ENCODE results near the gene GSX1.

Gene GSX1

DNA sequence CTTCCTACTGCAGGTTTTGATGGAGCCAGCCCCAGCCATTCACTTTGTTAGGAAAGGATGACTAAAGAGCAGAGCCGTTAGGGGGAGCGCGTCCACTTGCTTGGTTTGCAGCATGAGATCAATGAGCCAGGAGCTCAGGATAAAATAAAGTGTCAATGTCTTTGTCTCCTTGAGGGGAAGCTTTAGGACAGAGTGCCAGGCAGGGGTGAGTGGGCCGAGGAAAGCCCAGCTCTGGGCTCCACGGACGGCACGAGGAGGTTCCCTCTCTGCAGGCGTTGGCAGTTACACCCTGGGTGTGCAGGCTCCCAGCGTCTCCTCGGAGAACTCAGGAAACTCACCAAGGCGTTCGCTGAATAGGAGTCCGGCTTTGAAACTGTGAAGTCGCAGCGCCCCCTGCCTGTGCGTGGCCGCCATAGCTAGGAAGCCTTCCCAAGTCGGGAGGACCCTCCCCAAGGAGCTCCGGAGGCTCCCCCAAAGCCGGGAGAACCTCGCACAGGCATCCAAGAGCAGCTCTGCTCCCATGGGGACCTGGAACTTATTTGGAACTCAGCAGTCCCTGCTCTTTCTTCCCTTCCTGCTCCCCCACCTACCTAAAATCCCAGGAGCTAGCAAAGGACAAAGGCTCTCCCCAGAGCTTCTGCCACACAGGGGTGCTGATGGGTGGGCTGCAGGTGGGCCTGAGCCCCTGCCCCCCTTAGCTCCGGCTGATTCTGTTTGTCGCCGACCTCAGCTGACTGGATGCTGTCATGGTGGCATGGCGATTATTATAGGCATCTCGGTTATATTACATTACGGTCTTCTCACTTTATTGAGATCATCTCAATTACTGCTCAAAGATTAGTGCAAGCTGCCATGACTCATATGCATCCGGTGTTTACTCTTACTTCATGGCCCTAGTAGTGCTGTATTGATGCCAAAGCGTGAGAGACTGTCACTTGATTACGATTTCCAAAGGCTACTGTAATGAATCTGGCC lies 34.4 kb downstream of the GSX1 start:
- peak; percentile 64 for DNase-seq (ENCODE audit: extremely low spot score, insufficient read length, low read depth)
- peak; percentile 39 for FAIRE-seq

DNA sequence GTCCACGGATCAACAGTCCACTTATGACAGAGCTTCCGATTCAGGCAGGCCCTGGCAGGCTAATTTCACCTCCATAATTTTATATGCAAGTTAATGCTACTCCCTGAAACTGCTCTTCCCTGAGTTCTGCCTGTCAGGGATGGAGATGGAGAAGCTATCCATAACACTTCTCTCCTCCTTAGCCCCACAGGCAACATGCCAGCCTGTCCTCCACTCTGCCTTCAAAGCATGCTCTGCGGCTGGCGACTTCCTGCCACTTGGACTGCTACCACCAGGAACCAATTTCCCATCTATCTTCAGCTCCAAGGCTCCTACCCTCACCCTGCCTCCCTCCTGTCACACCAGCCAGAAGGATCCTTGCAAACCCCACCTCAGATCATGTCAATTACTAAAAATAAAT lies 35.4 kb downstream of the GSX1 start:
- FAIRE-seq, result no peak
- DNase-seq (ENCODE audit: extremely low spot score, insufficient read length, low read depth), result no peak

DNA sequence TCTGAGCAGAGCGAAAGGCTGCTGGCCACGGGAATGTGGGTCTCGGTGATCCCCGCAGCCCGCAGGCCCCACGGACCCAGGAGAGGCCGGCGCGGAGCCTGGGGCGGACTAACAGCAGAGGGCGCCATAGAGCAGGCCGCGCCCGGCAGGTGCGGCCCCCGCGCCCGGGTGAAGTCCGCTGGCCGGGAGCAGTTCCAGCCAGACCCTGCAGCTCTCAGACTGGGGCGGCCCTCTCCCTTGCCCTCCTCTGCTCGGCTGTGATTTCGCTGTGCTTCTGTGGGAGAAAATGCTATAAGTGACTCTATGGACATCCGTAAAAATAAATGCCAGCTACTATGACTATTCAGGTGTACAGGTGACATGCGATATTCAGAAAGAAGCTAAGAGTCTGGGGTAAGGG lies 37.7 kb downstream of the GSX1 start:
- DNase-seq (ENCODE audit: extremely low spot score, insufficient read length, low read depth) (peak; percentile 50), FAIRE-seq (peak; percentile 63)

DNA sequence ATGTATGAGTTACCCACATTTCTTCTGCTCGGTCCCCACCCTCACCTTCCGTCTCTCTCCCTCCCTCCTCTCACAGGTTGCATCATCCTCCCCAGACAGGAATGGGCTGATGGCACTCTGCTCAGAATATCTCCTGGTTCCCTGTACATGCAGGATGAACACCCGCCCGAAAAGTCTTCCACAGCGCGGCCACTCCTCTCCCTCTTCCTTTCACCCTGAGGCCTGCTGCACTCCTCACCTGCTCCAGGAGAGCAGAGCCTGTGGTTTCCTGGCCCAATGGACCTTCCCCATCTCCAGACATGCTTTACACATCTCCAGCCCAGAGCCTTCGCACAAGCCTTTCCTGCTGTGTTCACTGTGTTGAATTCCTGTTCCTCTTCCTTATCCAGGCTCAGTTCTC lies 40.9 kb downstream of the GSX1 start:
- DNase-seq (ENCODE audit: extremely low spot score, insufficient read length, low read depth) (no peak), FAIRE-seq (no peak)

DNA sequence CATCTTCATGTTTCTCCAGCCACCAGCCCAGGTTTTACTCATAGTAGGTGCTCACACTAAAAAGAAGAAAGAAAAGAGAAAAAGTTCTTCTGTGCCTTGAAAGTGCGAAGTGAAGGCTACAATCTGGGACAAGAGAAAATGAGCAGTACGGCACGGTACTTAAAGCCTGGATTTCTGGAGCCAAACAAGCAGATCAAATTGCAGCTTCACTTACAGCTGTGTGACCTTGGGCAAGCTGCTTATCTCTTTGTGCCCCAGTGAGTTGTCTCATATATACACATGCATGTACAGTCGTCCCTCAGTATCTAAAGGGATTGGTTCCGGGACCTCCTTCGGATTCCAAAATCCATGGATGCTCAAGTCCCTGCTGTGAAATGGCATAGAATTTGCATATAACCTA lies 41.8 kb downstream of the GSX1 start:
- no peak for FAIRE-seq
- DNase-seq (ENCODE audit: extremely low spot score, insufficient read length, low read depth), result no peak

DNA sequence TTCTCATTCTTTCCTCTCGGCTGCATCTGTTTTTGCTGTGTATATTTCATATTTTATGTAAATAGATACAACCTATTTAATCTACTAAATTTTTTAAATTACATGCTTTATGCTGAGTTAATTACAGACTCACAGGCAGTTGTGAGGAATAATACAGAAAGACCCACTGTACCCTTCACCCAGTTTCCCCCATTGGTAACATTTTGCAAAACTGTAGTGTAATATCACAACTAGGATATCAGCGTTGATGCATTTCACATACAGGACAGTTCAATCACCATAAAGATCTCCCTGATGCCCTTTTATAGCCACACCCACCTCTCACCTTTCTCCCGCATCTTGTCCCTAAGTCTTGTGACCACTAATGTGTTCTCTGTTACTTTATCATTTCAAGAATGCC lies 43.5 kb downstream of the GSX1 start:
- DNase-seq (ENCODE audit: extremely low spot score, insufficient read length, low read depth) (no peak), FAIRE-seq (no peak)

DNA sequence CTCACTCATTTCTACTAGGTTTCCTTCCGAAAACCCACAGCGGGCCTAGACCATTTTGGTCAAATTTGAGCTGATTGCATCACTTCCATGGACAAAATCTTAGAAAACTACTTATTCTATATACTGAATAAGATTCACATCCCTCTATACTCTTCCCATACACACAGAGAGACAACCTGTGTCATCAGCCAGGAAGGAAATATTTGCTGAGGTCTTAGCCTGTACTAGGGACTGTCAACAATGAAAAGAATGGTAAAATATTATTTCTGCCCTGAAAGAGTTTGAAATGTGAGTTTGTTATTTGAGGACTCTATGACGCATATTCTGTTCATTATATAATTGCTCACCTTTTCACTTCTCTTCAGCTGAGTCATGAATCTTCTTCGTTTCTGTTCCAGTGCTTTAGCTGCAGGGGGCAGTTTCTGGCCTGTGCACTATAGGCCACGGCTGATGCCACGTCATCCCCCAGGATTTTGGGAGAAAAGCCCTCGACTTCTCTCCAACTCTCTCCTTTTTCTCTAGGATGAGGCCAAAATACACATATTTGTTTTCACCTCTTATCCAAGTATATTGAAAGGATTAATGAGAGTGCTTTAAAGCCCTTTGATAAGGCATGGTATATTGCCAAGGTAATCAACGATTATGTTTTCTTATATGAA lies 47.7 kb downstream of the GSX1 start:
- FAIRE-seq (no peak), DNase-seq (ENCODE audit: extremely low spot score, insufficient read length, low read depth) (no peak)

DNA sequence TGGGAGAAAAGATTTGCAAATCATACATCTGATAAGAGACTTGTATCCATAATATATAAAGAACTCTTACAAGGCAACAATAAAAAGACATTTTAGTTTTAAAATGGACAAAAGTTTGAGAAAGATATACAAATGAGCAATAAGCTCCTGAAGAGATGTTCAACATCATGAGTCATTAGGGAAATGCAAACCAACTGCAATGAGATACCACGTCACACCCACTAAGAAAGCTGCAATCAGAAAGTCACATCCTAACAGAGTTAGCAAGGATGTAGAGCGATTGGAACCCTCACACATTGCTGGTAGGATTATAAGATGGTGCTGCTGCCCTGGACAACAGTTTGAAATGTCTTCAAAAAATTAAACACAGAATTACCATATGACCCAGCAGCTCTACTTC lies 50.3 kb downstream of the GSX1 start:
- FAIRE-seq (no peak), DNase-seq (ENCODE audit: extremely low spot score, insufficient read length, low read depth) (no peak)
